Esophagus squamous epithelium (tissue), 5 donors: Measurements from ENCODE around the gene DDIT4. TPM values are rescaled to one million over a fixed set of nuclear protein-coding genes. Genes with fewer than 3 reads are reported as not detected.
A peak's percentile ranks its signal among the peaks of the same experiment; 100 is the strongest.

Experiments
- DNase-seq: peaks from one replicate; lab custom pipeline; 2025; lab: John Stamatoyannopoulos, UW
- H3K27ac ChIP-seq, 4 donors: fragments of 200-600 bp; sonication (generic); one replicate each; pipeline ENCODE4 v1.5.1; 2016 to 2019; ENCODE audit warnings: mild to moderate bottlenecking in 1 of 4
- H3K27me3 ChIP-seq, 4 donors: fragments of 200-600 bp; sonication (generic); 1 replicate in 3 of 4; 2 replicates in 1 of 4; pipeline versions ENCODE4 v1.5.1 to v1.6.0; 2017 to 2021; ENCODE audit warnings: antibody characterized with exemption in 1 of 4
- H3K36me3 ChIP-seq, 3 donors: fragments of 200-600 bp; sonication (generic); one replicate each; pipeline ENCODE4 v1.5.1; 2016 to 2019
- H3K4me1 ChIP-seq, 3 donors: fragments of 200-600 bp; sonication (generic); one replicate each; pipeline ENCODE4 v1.5.1; 2017 to 2019
- H3K4me3 ChIP-seq, 4 donors: fragments of 200-600 bp; sonication (generic); 1 replicate in 3 of 4; 2 replicates in 1 of 4; pipeline ENCODE4 v1.5.1; 2016 to 2019; ENCODE audit warnings: mild to moderate bottlenecking in 2 of 4, moderate library complexity in 1 of 4
- H3K9me3 ChIP-seq, 3 donors: fragments of 200-600 bp; sonication (generic); one replicate each; pipeline ENCODE4 v1.5.1; 2016 to 2019
- POLR2A ChIP-seq, 4 donors: fragments of 450-650 bp; IDR thresholded peaks; one replicate each; pipeline ENCODE4 v1.6.1; 2017; ENCODE audit warnings: antibody characterized with exemption in 4 of 4, mild to moderate bottlenecking in 4 of 4, moderate library complexity in 3 of 4
- WGBS, 2 donors: methylation state at CpG; one replicate each; pipeline ENCODE4 v1.1.5; 2018; 5-methylcytosine and 5-hydroxymethylcytosine counted together
- intact Hi-C: fragments of 100-400 bp; cut with DNase I; formaldehyde crosslinking; loops from one replicate; pipeline ENCODE4 v1.15.0; 2022
- total RNA-seq, 4 donors: library from RNA; depleted of rRNA; stranded (reverse); fragments of >200 nt; gene quantifications; one replicate each; pipeline ENCODE4 v1.1.0, GENCODE V29; 2016
- TF ChIP-seq, protein P1 (sequence below), 6 experiments: fragments of 450-650 bp in 4 of 6; fragments of 200-600 bp in 2 of 6; sonication (generic) in 2 of 6; IDR thresholded peaks; one replicate each; pipeline ENCODE4 v1.5.1; 2016 to 2019; ENCODE audit warnings: antibody characterized with exemption in 6 of 6, mild to moderate bottlenecking in 4 of 6, moderate library complexity in 4 of 6
- donor health status: DM: yes; HTN: yes; CAD: no.

Gene DDIT4
- total RNA-seq, 4 donors from 2014 or later = 49.4 to 384 (median 138) TPM

DNA sequence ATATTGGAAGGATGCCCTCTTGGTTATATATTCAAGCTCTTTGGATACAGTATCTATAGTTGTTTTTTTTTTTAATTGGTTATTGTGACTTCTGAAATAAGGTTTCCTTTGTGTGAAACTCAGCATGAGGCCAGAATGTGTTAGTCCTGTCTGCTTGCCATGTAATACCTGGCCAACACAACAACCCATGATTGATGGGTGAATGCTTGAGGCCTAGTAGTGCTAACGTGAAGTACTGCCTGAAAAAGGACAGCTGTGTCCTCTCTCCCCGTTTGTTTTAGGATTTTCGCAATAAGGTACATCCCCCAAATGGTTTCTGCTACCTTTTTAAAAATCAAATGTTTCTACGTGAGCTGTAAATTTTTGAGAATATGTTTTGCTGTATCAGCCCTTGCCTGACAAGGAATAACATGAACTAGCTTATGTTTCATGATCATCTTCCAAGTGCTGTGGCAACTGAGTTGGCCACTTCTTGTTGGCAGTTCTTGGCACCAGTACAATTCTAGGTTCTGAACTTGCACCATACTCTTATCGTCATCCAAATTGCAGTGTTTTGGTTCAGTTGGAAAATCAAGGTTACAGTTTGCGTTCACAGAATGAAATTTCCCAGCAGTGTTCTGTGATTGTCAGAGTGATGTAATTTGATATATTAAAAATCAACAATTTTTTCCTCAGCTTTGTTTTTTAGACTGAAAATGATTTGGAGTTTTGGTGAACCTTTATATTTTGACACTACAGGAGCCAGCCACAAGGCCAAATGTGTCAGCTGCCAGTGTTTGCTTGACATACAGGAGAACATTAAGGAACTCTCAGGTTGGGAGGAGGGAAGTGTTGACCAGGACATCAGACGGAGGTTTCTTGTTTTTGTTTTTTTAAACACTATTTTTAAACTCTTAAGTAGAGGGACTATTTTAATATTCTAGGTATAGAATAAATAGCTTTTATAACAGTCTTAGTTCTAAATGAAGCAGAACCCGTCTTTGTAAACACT lies 44.2 kb upstream of the DDIT4 start:
- peaks cover 8 to 66% (median 11%) of the 10 kb centered on the region in 3 donors for H3K4me1 ChIP-seq
- no peak overlapping the region for H3K4me3 ChIP-seq
- intact Hi-C loops = no loop called here
- peaks cover 0 to 80% (median 12%) of the 10 kb centered on the region in 3 donors for H3K36me3 ChIP-seq
- H3K9me3 ChIP-seq = no peaks in the 10 kb centered on the region
- 59 to 64% methylated on average over 8 of the region's 8 CpGs for WGBS, 2 donors
- DNase-seq = no peak
- H3K27ac ChIP-seq = peak overlapping the region in 3 of 4 donors; percentile 54 to 74 (median 69)
- no peaks in the 10 kb centered on the region for H3K27me3 ChIP-seq
- TF ChIP-seq, protein P1, sequence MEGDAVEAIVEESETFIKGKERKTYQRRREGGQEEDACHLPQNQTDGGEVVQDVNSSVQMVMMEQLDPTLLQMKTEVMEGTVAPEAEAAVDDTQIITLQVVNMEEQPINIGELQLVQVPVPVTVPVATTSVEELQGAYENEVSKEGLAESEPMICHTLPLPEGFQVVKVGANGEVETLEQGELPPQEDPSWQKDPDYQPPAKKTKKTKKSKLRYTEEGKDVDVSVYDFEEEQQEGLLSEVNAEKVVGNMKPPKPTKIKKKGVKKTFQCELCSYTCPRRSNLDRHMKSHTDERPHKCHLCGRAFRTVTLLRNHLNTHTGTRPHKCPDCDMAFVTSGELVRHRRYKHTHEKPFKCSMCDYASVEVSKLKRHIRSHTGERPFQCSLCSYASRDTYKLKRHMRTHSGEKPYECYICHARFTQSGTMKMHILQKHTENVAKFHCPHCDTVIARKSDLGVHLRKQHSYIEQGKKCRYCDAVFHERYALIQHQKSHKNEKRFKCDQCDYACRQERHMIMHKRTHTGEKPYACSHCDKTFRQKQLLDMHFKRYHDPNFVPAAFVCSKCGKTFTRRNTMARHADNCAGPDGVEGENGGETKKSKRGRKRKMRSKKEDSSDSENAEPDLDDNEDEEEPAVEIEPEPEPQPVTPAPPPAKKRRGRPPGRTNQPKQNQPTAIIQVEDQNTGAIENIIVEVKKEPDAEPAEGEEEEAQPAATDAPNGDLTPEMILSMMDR (IDR thresholded peaks at IDR 0.05) = no peak
- TF ChIP-seq POLR2A (IDR thresholded peaks at IDR 0.05) = no peak

GRCh38 chr10:72233621-72234020 lies 40.1 kb upstream of the DDIT4 start:
- Histone ChIP-seq H3K4me3 (no peak overlapping the region), H3K9me3 (no peaks in the 10 kb centered on the region), H3K4me1 (peaks cover 8 to 32% (median 8%) of the 10 kb centered on the region in 3 donors), H3K27ac (peak overlapping the region in 2 of 4 donors; percentile 62 to 63), H3K27me3 (no peaks in the 10 kb centered on the region), H3K36me3 (peaks cover 0 to 77% (median 20%) of the 10 kb centered on the region in 3 donors)
- intact Hi-C loops = no loop called here
- TF ChIP-seq, protein P1 (IDR thresholded peaks at IDR 0.05) = no peak
- TF ChIP-seq POLR2A (IDR thresholded peaks at IDR 0.05) = no peak
- no peak for DNase-seq

DNA sequence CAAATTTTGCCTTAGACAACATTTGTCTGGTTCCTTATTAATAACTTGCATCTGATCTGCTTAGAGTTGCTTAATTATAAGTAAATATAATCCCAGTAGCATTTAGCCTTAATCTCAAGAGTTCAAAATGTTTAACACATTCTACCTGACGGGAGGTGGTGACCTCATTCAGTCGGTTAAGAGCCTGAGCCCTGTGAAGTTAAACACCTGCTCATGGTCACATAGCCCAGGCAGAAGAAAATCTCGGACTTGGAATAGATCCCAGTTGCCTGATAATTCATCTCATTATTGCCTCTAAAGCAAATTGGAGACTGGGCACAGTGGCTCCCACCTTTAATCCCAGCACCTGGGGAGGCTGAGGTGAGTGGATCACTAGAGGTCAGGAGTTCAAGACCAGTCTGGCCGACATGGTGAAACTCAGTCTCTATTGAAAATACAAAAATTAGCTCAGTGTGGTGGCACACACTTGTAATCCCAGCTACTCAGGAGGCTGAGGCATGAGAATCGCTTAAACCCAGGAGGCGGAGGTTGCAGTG lies 39.1 kb upstream of the DDIT4 start:
- H3K36me3 ChIP-seq = peaks cover 0 to 75% (median 20%) of the 10 kb centered on the region in 3 donors
- no peak overlapping the region for H3K4me3 ChIP-seq
- peaks cover 3 to 22% (median 4%) of the 10 kb centered on the region in 3 donors for H3K4me1 ChIP-seq
- 79 to 91% methylated on average over 6 of the region's 6 CpGs for WGBS, 2 donors
- intact Hi-C loops = no loop called here
- no peak for DNase-seq
- H3K27ac ChIP-seq = peak overlapping the region in 2 of 4 donors; percentile 42 to 62
- TF ChIP-seq POLR2A (IDR thresholded peaks at IDR 0.05) = no peak
- TF ChIP-seq, protein P1 (IDR thresholded peaks at IDR 0.05) = no peak
- H3K27me3 ChIP-seq = no peaks in the 10 kb centered on the region
- H3K9me3 ChIP-seq = no peaks in the 10 kb centered on the region

DNA sequence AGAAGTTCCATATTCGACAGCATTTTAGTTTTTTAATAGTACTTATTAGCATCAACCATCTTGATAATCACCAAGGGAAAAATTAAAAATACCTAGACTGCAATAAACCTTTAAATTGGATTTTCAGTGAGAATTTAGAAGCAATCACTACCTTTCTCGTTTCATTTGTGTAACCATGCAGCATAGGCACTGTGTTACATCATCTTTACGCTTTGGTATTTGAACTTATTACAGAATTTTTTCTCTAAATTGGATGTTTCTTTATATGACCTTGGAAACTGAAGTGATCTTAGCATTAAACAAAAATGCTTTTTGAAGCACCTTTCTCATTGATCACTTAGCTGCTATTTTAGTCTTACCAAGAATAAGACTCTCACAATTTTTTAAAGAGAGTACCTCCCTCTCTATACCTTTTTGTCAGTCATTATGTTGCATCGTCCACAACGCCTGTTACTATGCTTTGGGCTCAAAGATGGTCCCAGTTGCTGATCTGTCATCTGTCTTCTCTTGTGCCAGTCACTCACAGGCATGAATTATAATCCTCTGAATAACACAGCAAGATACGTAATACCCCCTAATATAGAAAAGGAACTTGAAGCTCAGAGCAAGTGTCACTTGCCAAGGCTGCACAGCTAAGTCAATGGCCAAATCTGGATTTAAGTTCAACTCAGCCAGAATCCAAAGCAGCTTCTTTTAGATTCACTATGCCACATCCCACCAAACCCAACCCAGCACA lies 38.0 kb upstream of the DDIT4 start:
- Histone ChIP-seq H3K9me3 (no peaks in the 10 kb centered on the region), H3K27me3 (no peaks in the 10 kb centered on the region), H3K4me3 (no peak overlapping the region), H3K36me3 (peaks cover 0 to 67% (median 20%) of the 10 kb centered on the region in 3 donors), H3K4me1 (peaks cover 0 to 11% (median 3%) of the 10 kb centered on the region in 3 donors), H3K27ac (peak overlapping the region in 2 of 4 donors; percentile 21 to 48)
- no peak for TF ChIP-seq POLR2A (IDR thresholded peaks at IDR 0.05)
- TF ChIP-seq, protein P1 (IDR thresholded peaks at IDR 0.05) = no peak
- WGBS, 2 donors = 88% methylated on average over 6 of the region's 6 CpGs
- intact Hi-C loops = no loop called here
- no peak for DNase-seq
